Smooth muscle cell (in vitro differentiated cells): Measurements from ENCODE around the gene ALDH18A1. TPM values are rescaled to one million over a fixed set of nuclear protein-coding genes. Genes with fewer than 3 reads are reported as not detected.

Experiments used
- DNase-seq: peaks from one replicate; lab custom pipeline; 2025; ENCODE audit not compliant: unreplicated experiment; lab: John Stamatoyannopoulos, UW
- H2AFZ ChIP-seq: fragments of 200-600 bp; sonication (generic); 2 replicates; pipeline ENCODE4 v1.6.0; 2016; ENCODE audit warnings: antibody characterized with exemption, low read depth, mild to moderate bottlenecking
- H3F3A ChIP-seq: fragments of 200-600 bp; sonication (generic); 2 replicates; pipeline ENCODE4 v1.6.0; 2017; ENCODE audit warnings: antibody characterized with exemption, low read depth
- H3K27ac ChIP-seq: fragments of 200-600 bp; sonication (generic); 2 replicates; pipeline ENCODE4 v1.5.1; 2016; ENCODE audit warnings: low read depth, mild to moderate bottlenecking
- H3K27me3 ChIP-seq: fragments of 200-600 bp; sonication (generic); 2 replicates; pipeline ENCODE4 v1.6.1; 2016; ENCODE audit warnings: low read depth, mild to moderate bottlenecking
- H3K36me3 ChIP-seq: fragments of 200-600 bp; sonication (generic); 2 replicates; pipeline ENCODE4 v1.5.1; 2016; ENCODE audit warnings: low read depth
- H3K4me1 ChIP-seq: fragments of 200-600 bp; sonication (generic); 2 replicates; pipeline ENCODE4 v1.5.1; 2016; ENCODE audit warnings: low read depth
- H3K4me2 ChIP-seq: fragments of 200-600 bp; sonication (generic); 2 replicates; pipeline ENCODE4 v1.6.0; 2016; ENCODE audit warnings: mild to moderate bottlenecking
- H3K4me3 ChIP-seq: fragments of 200-600 bp; sonication (generic); 2 replicates; pipeline ENCODE4 v1.5.1; 2016; ENCODE audit warnings: mild to moderate bottlenecking
- H3K79me2 ChIP-seq: fragments of 200-600 bp; sonication (generic); 2 replicates; pipeline ENCODE4 v1.6.0; 2016; ENCODE audit warnings: low read depth, mild to moderate bottlenecking
- H3K9ac ChIP-seq: fragments of 200-600 bp; sonication (generic); 2 replicates; pipeline ENCODE4 v1.6.0; 2016; ENCODE audit warnings: low read depth
- H3K9me3 ChIP-seq: fragments of 200-600 bp; sonication (generic); replicated peaks from 2 replicates; pipeline ENCODE4 v1.5.1; 2016; ENCODE audit warnings: low read depth
- H4K20me1 ChIP-seq: fragments of 200-600 bp; sonication (generic); 2 replicates; pipeline ENCODE4 v1.6.0; 2016; ENCODE audit warnings: low read depth
- WGBS: methylation state at CpG from one replicate; pipeline ENCODE4 v1.1.7; 2016; ENCODE audit warnings: low lambda C conversion rate; 5-methylcytosine and 5-hydroxymethylcytosine counted together
- polyA plus RNA-seq: library from polyadenylated mRNA; unstranded; fragments of >200 nt; fragmentation: Nextera tagmentation; extraction: Ambion mirVana; gene quantifications from 2 replicates; pipeline ENCODE4 v1.2.1, GENCODE V29; 2016
- total RNA-seq: library from RNA; depleted of rRNA; stranded (reverse); fragments of >200 nt; gene quantifications from 2 replicates; pipeline ENCODE4 v1.2.3, GENCODE V29; 2014
- TF ChIP-seq, protein P1 (sequence below): fragments of 200-600 bp; sonication (generic); IDR thresholded peaks from 2 replicates; pipeline ENCODE4 v1.5.1; 2017; ENCODE audit warnings: borderline replicate concordance, mild to moderate bottlenecking, antibody characterized with exemption; ENCODE audit not compliant: insufficient read depth, poor library complexity, severe bottlenecking

ALDH18A1 gene
- total and polyA plus RNA-seq, 2 experiments from 2014 or later, result 98.2 to 124 TPM

DNA sequence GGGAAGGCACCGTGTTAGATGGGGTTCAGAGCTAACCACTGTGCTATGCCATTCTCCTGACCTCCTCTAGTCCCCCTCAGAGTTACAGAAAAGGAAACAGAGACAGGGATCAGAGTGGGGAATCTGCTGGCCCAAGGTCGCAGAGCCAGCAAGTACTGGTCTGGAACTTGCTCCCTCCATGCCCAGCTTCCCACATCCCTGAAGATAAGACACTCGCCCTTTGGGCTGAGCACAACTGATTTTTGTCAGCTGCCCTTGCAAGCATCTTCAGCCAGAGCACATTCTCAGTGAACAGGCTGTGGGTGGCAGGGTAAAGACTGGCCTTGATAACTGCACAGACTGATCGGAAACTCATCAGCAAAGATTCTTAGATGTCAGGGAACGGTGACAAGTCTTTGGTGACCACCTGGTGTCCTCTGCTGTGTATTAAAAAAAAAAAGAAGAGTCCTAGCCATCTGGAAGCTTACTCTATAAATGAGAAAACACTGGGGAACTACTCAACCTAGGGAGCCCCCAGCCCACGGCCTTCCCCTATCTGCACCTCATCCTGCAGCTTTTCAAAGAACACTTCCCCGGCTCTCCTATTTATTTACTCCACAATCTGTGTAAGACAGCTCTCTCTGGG lies 94.1 kb downstream of the ALDH18A1 start:
- H3K4me3 ChIP-seq, result no peak overlapping the region
- peak overlapping the region; percentile 42 for H3K27ac ChIP-seq
- no peak overlapping the region for H3K4me2 ChIP-seq
- TF ChIP-seq, protein P1, sequence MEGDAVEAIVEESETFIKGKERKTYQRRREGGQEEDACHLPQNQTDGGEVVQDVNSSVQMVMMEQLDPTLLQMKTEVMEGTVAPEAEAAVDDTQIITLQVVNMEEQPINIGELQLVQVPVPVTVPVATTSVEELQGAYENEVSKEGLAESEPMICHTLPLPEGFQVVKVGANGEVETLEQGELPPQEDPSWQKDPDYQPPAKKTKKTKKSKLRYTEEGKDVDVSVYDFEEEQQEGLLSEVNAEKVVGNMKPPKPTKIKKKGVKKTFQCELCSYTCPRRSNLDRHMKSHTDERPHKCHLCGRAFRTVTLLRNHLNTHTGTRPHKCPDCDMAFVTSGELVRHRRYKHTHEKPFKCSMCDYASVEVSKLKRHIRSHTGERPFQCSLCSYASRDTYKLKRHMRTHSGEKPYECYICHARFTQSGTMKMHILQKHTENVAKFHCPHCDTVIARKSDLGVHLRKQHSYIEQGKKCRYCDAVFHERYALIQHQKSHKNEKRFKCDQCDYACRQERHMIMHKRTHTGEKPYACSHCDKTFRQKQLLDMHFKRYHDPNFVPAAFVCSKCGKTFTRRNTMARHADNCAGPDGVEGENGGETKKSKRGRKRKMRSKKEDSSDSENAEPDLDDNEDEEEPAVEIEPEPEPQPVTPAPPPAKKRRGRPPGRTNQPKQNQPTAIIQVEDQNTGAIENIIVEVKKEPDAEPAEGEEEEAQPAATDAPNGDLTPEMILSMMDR, result no peak
- no peaks in the 10 kb centered on the region for H3K27me3 ChIP-seq
- H3F3A ChIP-seq, result peaks cover 22% of the 10 kb centered on the region
- 28% methylated on average over 7 of the region's 7 CpGs for WGBS
- no peaks in the 10 kb centered on the region for H3K9me3 ChIP-seq
- no peak overlapping the region for H3K9ac ChIP-seq
- no peak for DNase-seq
- peaks cover 19% of the 10 kb centered on the region for H3K79me2 ChIP-seq
- peak overlapping the region; percentile 55 for H2AFZ ChIP-seq
- H4K20me1 ChIP-seq, result peaks cover 18% of the 10 kb centered on the region
- H3K36me3 ChIP-seq, result no peaks in the 10 kb centered on the region
- peaks cover 17% of the 10 kb centered on the region for H3K4me1 ChIP-seq

DNA sequence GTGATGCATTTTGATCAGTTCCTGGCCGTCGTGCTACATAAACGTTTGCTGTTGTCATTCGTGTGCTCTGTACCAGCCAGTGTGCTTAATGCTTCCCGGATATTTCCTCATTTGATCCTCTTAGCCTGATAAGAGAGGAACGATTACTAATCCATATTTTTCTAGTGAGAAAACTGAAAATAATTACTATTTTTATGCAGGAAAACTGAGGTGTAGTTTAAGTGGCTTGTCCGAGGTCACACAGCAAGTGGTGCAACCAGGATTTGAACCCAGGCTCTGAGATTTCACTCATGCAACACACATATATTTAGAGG lies 94.7 kb downstream of the ALDH18A1 start:
- 63% methylated on average over 7 of the region's 7 CpGs for WGBS
- Histone ChIP-seq H3K4me2 (peak overlapping the region; percentile 86), H2AFZ (peak overlapping the region; percentile 57)

DNA sequence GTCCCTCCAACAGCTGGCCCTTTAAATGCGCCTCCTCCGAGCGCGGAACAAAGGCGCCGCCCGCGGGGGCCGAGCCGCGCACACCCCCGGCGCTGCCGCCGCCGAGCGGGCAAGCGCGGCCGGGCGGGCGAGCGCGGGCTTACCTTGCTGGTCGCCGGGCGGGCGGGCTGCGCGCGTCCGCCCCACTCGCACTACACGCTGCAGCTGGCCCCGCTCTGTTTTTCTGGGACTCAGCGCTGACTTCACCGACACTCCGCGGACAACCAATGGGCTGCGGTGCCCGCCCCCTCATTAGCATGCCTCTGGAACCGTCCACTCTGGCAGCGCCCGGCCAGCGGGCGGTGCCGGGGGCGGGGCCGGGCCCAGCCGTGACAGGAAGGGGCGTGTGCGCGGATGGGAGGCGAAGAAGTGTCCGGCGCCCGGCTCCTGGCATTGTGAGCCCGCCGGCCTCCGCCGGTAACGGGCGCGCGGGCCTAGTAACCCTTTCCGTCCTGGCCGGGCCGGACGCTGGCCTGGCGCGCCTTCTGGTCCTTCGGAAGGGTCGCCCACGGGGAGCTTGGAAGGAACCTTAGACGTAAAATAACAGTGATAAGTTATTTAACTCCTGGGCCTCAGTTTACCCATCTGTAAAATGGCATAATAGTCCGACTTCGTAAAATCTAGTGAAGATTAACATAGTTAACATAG lies 95.2 kb downstream of the ALDH18A1 start, which contains the start of gene SORBS1:
SORBS1 (minus strand) TSS at position 195 of the 687 bp plus-strand sequence. CDS start 120,236 bp downstream, outside the sequence.
- Histone ChIP-seq H3K4me2 (peak within 1 kb of the TSS; percentile 91), H3K79me2 (peaks cover 26% of the 10 kb centered on the region), H4K20me1 (peaks cover 22% of the 10 kb centered on the region), H3F3A (peaks cover 17% of the 10 kb centered on the region), H3K36me3 (no peaks in the 10 kb centered on the region), H3K27me3 (no peaks in the 10 kb centered on the region), H3K27ac (peak within 1 kb of the TSS; percentile 49), H2AFZ (peak within 1 kb of the TSS; percentile 57), H3K4me3 (peak within 1 kb of the TSS; percentile 90), H3K9ac (peak within 1 kb of the TSS; percentile 78), H3K9me3 (no peaks in the 10 kb centered on the region), H3K4me1 (peaks cover 17% of the 10 kb centered on the region)
- WGBS, result 3% methylated on average over 43 of the region's 77 CpGs
- DNase-seq, result peak; percentile 80
- TF ChIP-seq, protein P1, result no peak

More for the DNA sequence above, 94.7 kb downstream of the ALDH18A1 start:
- TF ChIP-seq, protein P1, result no peak
- H3F3A ChIP-seq, result peaks cover 22% of the 10 kb centered on the region
- H3K9ac ChIP-seq, result no peak overlapping the region
- H3K27ac ChIP-seq, result peak overlapping the region; percentile 42
- peaks cover 22% of the 10 kb centered on the region for H4K20me1 ChIP-seq
- DNase-seq, result no peak
- H3K4me1 ChIP-seq, result peaks cover 17% of the 10 kb centered on the region
- no peaks in the 10 kb centered on the region for H3K9me3 ChIP-seq
- H3K79me2 ChIP-seq, result peaks cover 26% of the 10 kb centered on the region
- H3K4me3 ChIP-seq, result peak overlapping the region; percentile 90
- H3K36me3 ChIP-seq, result no peaks in the 10 kb centered on the region
- no peaks in the 10 kb centered on the region for H3K27me3 ChIP-seq
